K562 (cell line): ENCODE results near the gene SLC25A21. TPM values are rescaled to one million over a fixed set of nuclear protein-coding genes. Genes with fewer than 3 reads are reported as not detected.

Experiments
- ATAC-seq: fragments of 200-7000 bp; cut with Tn5 transposase; 3 replicates; pipeline ENCODE4 v1.9.1; 2020; ENCODE audit warnings: moderate library complexity
- BruUV-seq: library from RNA; stranded (reverse); fragments of 400-500 nt; replicated peaks from 2 replicates; lab custom pipeline; 2021; lab: Mats Ljungman, UMichigan
- CTCF ChIA-PET: fragments of 300-600 bp; formaldehyde crosslinking; extraction: SDS; loops from one replicate; lab custom pipeline; 2021; ENCODE audit warnings: low intra/inter-chr PET ratio; lab: Yijun Ruan, JAX
- POLR2A ChIA-PET: fragments of 300-600, 350-650 bp; sonication (Branson Sonifier 250); formaldehyde crosslinking; extraction: SDS; loops from one replicate; lab custom pipeline; 2021; ENCODE audit warnings: antibody characterized with exemption, inconsistent platforms; lab: Yijun Ruan, JAX
- DNase-seq, 4 experiments: peaks; one replicate each; pipeline versions ENCODE4 v3.0.0 to v3.0.0-alpha.2; 2011 to 2018; ENCODE audit warnings: low spot score in 3 of 4, mixed read lengths in 3 of 4; ENCODE audit errors: extremely low read depth in 1 of 4
- FAIRE-seq: peaks from 2 replicates; lab custom pipeline; 2011; peaks lifted over from hg19 to GRCh38; lab: Jason Lieb, UNC
- H2AFZ ChIP-seq: 2 replicates; pipeline ENCODE4 v1.6.0; 2011; ENCODE audit warnings: low read depth, low read length, control low read depth, inconsistent platforms
- H3K27ac ChIP-seq: fragments of 200-600 bp; 3 replicates; pipeline ENCODE4 v1.8.0; 2011; ENCODE audit warnings: low read depth, mild to moderate bottlenecking, control low read depth, inconsistent platforms, low read length, moderate library complexity, mixed read lengths; ENCODE audit errors: extremely low read depth
- H3K27me3 ChIP-seq, 2 experiments: fragments of 300-600 bp in 1 of 2; 2 replicates in 1 of 2; 3 replicates in 1 of 2; pipeline versions ENCODE4 v1.6.0 to v1.8.0; 2011; ENCODE audit warnings: inconsistent platforms in 2 of 2, low read length in 2 of 2, mild to moderate bottlenecking in 1 of 2, mixed read lengths in 1 of 2, moderate library complexity in 1 of 2; ENCODE audit not compliant: control insufficient read depth in 2 of 2, insufficient read depth in 2 of 2
- H3K36me3 ChIP-seq: fragments of 300-600 bp; 3 replicates; pipeline ENCODE4 v1.8.0; 2011; ENCODE audit warnings: mild to moderate bottlenecking, low read length, inconsistent platforms; ENCODE audit not compliant: control insufficient read depth, insufficient read depth
- H3K4me1 ChIP-seq, 2 experiments: fragments of 200-600 bp in 1 of 2; replicated peaks in 1 of 2; 2 replicates in 1 of 2; 3 replicates in 1 of 2; pipeline versions ENCODE4 v1.5.1 to v1.8.0; 2011; ENCODE audit warnings: inconsistent platforms in 2 of 2, low read length in 2 of 2, mild to moderate bottlenecking in 1 of 2, mixed read lengths in 1 of 2, moderate library complexity in 1 of 2; ENCODE audit not compliant: control insufficient read depth in 2 of 2, insufficient read depth in 2 of 2
- H3K4me2 ChIP-seq: 2 replicates; pipeline ENCODE4 v1.6.1; 2011; ENCODE audit warnings: low read length, control low read depth, inconsistent platforms, mixed read lengths; ENCODE audit not compliant: insufficient read depth
- H3K4me3 ChIP-seq: fragments of 200-600 bp; sonication (generic), shearing (Covaris generic); 2 replicates; pipeline ENCODE4 v1.5.1; 2016; ENCODE audit warnings: control low read depth, inconsistent platforms
- H3K79me2 ChIP-seq: fragments of 200-600 bp; 3 replicates; pipeline ENCODE4 v1.8.0; 2011; ENCODE audit warnings: low read length, inconsistent platforms; ENCODE audit not compliant: control insufficient read depth, insufficient read depth
- H3K9ac ChIP-seq, 2 experiments: 2 replicates each; pipeline versions ENCODE4 v1.6.0 to v1.6.1; 2011; ENCODE audit warnings: low read depth in 2 of 2, low read length in 2 of 2, control low read depth in 1 of 2, inconsistent platforms in 1 of 2, mild to moderate bottlenecking in 1 of 2, mixed read lengths in 1 of 2; ENCODE audit not compliant: insufficient read depth in 1 of 2
- H3K9me1 ChIP-seq: one replicate; pipeline ENCODE4 v1.6.0; 2011; ENCODE audit warnings: inconsistent platforms, mild to moderate bottlenecking, low read length, moderate library complexity; ENCODE audit not compliant: control insufficient read depth, insufficient read depth
- H3K9me3 ChIP-seq: replicated peaks from 2 replicates; pipeline ENCODE4 v1.5.1; 2011; ENCODE audit warnings: low read depth, low read length, inconsistent platforms; ENCODE audit not compliant: control insufficient read depth, insufficient read depth
- H4K20me1 ChIP-seq: replicated peaks from 2 replicates; pipeline ENCODE4 v1.6.1; 2011; ENCODE audit warnings: low read length, inconsistent platforms, mixed read lengths; ENCODE audit not compliant: control insufficient read depth, insufficient read depth
- CBX3 ChIP-seq, 2 experiments: IDR thresholded peaks; 1 replicate in 1 of 2; 2 replicates in 1 of 2; pipeline ENCODE4 v1.6.1; 2012; ENCODE audit warnings: inconsistent platforms in 2 of 2, low read length in 2 of 2, borderline replicate concordance in 1 of 2, control low read depth in 1 of 2
- CCNT2 ChIP-seq: IDR thresholded peaks from 2 replicates; pipeline ENCODE4 v1.6.1; 2011; ENCODE audit warnings: borderline replicate concordance, low read depth, mild to moderate bottlenecking, moderate library complexity, mixed read lengths, low read length; ENCODE audit not compliant: insufficient read length; ENCODE audit errors: extremely low read depth
- ETS2 ChIP-seq: IDR thresholded peaks from 2 replicates; pipeline ENCODE4 v1.6.1; 2016; ENCODE audit warnings: borderline replicate concordance, missing genetic modification characterization, mild to moderate bottlenecking, moderate library complexity, missing compliant biosample characterization; ENCODE audit not compliant: poor library complexity, severe bottlenecking
- HMG20B ChIP-seq: fragments of 250-450 bp; sonication (Bioruptor Pico); IDR thresholded peaks from 2 replicates; pipeline ENCODE4 v1.5.0; 2021; ENCODE audit warnings: mild to moderate bottlenecking
- HOMEZ ChIP-seq: fragments of 250-450 bp; sonication (Bioruptor Pico); IDR thresholded peaks from 2 replicates; pipeline ENCODE4 v1.4.0; 2020; ENCODE audit warnings: mild to moderate bottlenecking, moderate library complexity
- MAFK ChIP-seq: IDR thresholded peaks from 2 replicates; pipeline ENCODE4 v1.6.1; 2011; ENCODE audit warnings: low read length, improper control_type of control experiment
- PHF8 ChIP-seq: fragments of 200-600 bp; sonication (generic); IDR thresholded peaks from 2 replicates; pipeline ENCODE4 v1.6.1; 2012; ENCODE audit warnings: mixed run types, mild to moderate bottlenecking, inconsistent platforms, low read length, moderate library complexity, borderline replicate concordance
- RBM39 ChIP-seq: fragments of 200-400 bp; formaldehyde crosslinking; optimal IDR thresholded peaks from 2 replicates; pipeline ENCODE3; 2018; ENCODE audit warnings: low read depth, low read length
- STAT6 ChIP-seq: sonication (generic); formaldehyde crosslinking; IDR thresholded peaks from 2 replicates; pipeline ENCODE4 v1.8.1; 2023; ENCODE audit warnings: mild to moderate bottlenecking, missing genetic modification reagents
- TEAD4 ChIP-seq, 2 experiments: sonication (generic) in 1 of 2; formaldehyde crosslinking in 1 of 2; IDR thresholded peaks; 2 replicates each; pipeline versions ENCODE4 v1.6.1 to v1.8.0; 2012 to 2022; ENCODE audit warnings: borderline replicate concordance in 1 of 2, inconsistent platforms in 1 of 2, low read length in 1 of 2, mild to moderate bottlenecking in 1 of 2, missing genetic modification reagents in 1 of 2
- U2AF2 ChIP-seq: fragments of 200-400 bp; formaldehyde crosslinking; optimal IDR thresholded peaks from 2 replicates; pipeline ENCODE3; 2017; ENCODE audit warnings: low read depth, mild to moderate bottlenecking, low read length
- ZFP1 ChIP-seq: fragments of 450-650 bp; formaldehyde crosslinking; IDR thresholded peaks from 2 replicates; pipeline ENCODE4 v1.4.0; 2020; ENCODE audit warnings: mild to moderate bottlenecking, mixed read lengths
- ZNF445 ChIP-seq: fragments of 250-450 bp; sonication (Bioruptor Pico); IDR thresholded peaks from 2 replicates; pipeline ENCODE4 v1.4.0; 2020; ENCODE audit warnings: low read depth, mild to moderate bottlenecking, moderate library complexity
- WGBS: fragments of 100-300 bp; shearing (Covaris generic); methylation state at CpG from one replicate; pipeline ENCODE4 v1.1.6; 2016; ENCODE audit warnings: low coverage, mixed read lengths; ENCODE audit not compliant: insufficient coverage; ENCODE audit errors: missing lambda C conversion rate; 5-methylcytosine and 5-hydroxymethylcytosine counted together
- in situ Hi-C: fragments of 300-500 bp; cut with MboI; formaldehyde crosslinking; loops from 4 replicates; pipeline ENCODE4 v1.15.0; 2018; ENCODE audit warnings: inconsistent platforms, mixed read lengths
- intact Hi-C: fragments of 100-400 bp; cut with micrococcal nuclease; formaldehyde crosslinking; loops from 2 replicates; pipeline ENCODE4 v1.14.2; 2022
- polyA plus RNA-seq, 8 experiments: library from polyadenylated mRNA; depleted of rRNA in 4 of 8; stranded (reverse) in 5 of 8; unstranded in 3 of 8; fragments of >200 nt; fragmentation: Nextera tagmentation in 2 of 8; fragmentation: Illumina TruSeq in 1 of 8; extraction: Ambion mirVana in 2 of 8; extraction: Trizol in 1 of 8; gene quantifications; 2 replicates each; pipeline versions ENCODE4 v1.2.1 to v1.2.3, GENCODE V29; 2011 to 2014; ENCODE audit warnings: inconsistent platforms in 1 of 8, missing spikeins in 1 of 8
- total RNA-seq, 7 experiments: library from RNA; depleted of rRNA in 6 of 7; stranded (reverse); fragments of >200 nt in 6 of 7; fragmentation: Illumina TruSeq in 2 of 7; extraction: Trizol in 2 of 7; gene quantifications; 2 replicates each; pipeline versions ENCODE4 v1.2.1 to v1.2.3, GENCODE V29; 2011 to 2021; ENCODE audit warnings: low replicate concordance in 1 of 7

SLC25A21 gene
- total and polyA plus RNA-seq, 9 of the 15 experiments (the other 6 are each of a cell fraction or from before 2014, with no cell fraction given), result 15.2 to 46.7 (median 28.7) TPM

- ChIA-PET CTCF (no interaction called here), POLR2A (interaction anchor here (1.8 kb wide), 1 partner anchor 10 kb away, joined by 5 read pairs; no protein-coding TSS in a partner anchor)
- no TSS peak for BruUV-seq
- H3K27me3 ChIP-seq, result no peaks in the 10 kb centered on the region
- peaks cover 0 to 8% of the 10 kb centered on the region in 2 experiments; a peak in 2 of 5 replicates for H3K4me1 ChIP-seq
- DNase-seq (no peak), FAIRE-seq (peak; percentile 32), ATAC-seq (no peak)
- no peaks in the 10 kb centered on the region for H4K20me1 ChIP-seq
- no peaks in the 10 kb centered on the region for H3K9me3 ChIP-seq
- whole genome bisulfite sequencing, result 78% methylated on average over 2 of the region's 2 CpGs
- no peaks in the 10 kb centered on the region for H3K79me2 ChIP-seq
- no peak overlapping the region for H2AFZ ChIP-seq
- intact Hi-C loops (no loop called here), in situ Hi-C loops (no loop called here)
- no peak overlapping the region for H3K9ac ChIP-seq
- H3K36me3 ChIP-seq, result no peaks in the 10 kb centered on the region
- H3K27ac ChIP-seq, result no peak overlapping the region
- H3K4me2 ChIP-seq, result no peak overlapping the region
- H3K4me3 ChIP-seq, result no peak overlapping the region
- H3K9me1 ChIP-seq, result no peaks in the 10 kb centered on the region
- TF ChIP-seq STAT6 (CRISPR knock-in tag) (no peak), PHF8 (no peak), CBX3 (IDR thresholded peaks at IDR 0.05; ENCODE audit: borderline replicate concordance in 1 of 2, low read length in 2 of 2) (no peak), CCNT2 (no peak), RBM39 (no peak), ZNF445 (CRISPR knock-in tag) (no peak), U2AF2 (no peak), HOMEZ (CRISPR knock-in tag) (no peak), TEAD4 (IDR thresholded peaks at IDR 0.05; ENCODE audit: low read length) (no peak), TEAD4 (CRISPR knock-in tag; IDR thresholded peaks at IDR 0.05; ENCODE audit: borderline replicate concordance) (no peak), ETS2 (tag) (no peak), MAFK (no peak), ZFP1 (CRISPR knock-in tag) (no peak), HMG20B (CRISPR knock-in tag) (no peak)
Measured at GRCh38 chr14:37098132-37098531, 74.3 kb downstream of the SLC25A21 start.
